Suprapubic skin (tissue), 4 donors: ENCODE measurements around the gene UNC5CL. TPM values are rescaled to one million over a fixed set of nuclear protein-coding genes. Genes with fewer than 3 reads are reported as not detected.

Experiments
- DNase-seq, 2 donors: peaks; one replicate each; pipeline ENCODE4 v3.0.0-alpha.2; 2019; ENCODE audit warnings: low spot score in 2 of 2
- H3K27ac ChIP-seq: fragments of 200-600 bp; sonication (generic); one replicate; pipeline ENCODE4 v1.5.1; 2019
- H3K27me3 ChIP-seq: fragments of 200-600 bp; sonication (generic); one replicate; pipeline ENCODE4 v1.5.1; 2019
- H3K36me3 ChIP-seq: fragments of 200-600 bp; sonication (generic); one replicate; pipeline ENCODE4 v1.5.1; 2019
- H3K4me1 ChIP-seq: fragments of 200-600 bp; sonication (generic); one replicate; pipeline ENCODE4 v1.5.1; 2019
- H3K4me3 ChIP-seq: fragments of 200-600 bp; sonication (generic); one replicate; pipeline ENCODE4 v1.5.1; 2019; ENCODE audit warnings: mild to moderate bottlenecking
- H3K9me3 ChIP-seq: fragments of 200-600 bp; sonication (generic); one replicate; pipeline ENCODE4 v1.5.1; 2019
- EP300 ChIP-seq: sonication (generic); formaldehyde crosslinking; IDR thresholded peaks from one replicate; pipeline ENCODE4 v1.6.1; 2017; ENCODE audit warnings: antibody characterized with exemption
- POLR2A ChIP-seq, 2 donors: fragments of 450-650 bp; IDR thresholded peaks; one replicate each; pipeline ENCODE4 v1.6.1; 2017; ENCODE audit warnings: antibody characterized with exemption in 2 of 2, mild to moderate bottlenecking in 2 of 2, moderate library complexity in 2 of 2
- POLR2AphosphoS5 ChIP-seq, 3 donors: sonication (generic); formaldehyde crosslinking; IDR thresholded peaks; one replicate each; pipeline ENCODE4 v1.6.1; 2017; ENCODE audit warnings: antibody characterized with exemption in 3 of 3
- WGBS: methylation state at CpG from one replicate; pipeline ENCODE4 v1.1.5; 2018; 5-methylcytosine and 5-hydroxymethylcytosine counted together
- total RNA-seq, 4 donors: library from RNA; depleted of rRNA; stranded (reverse); fragments of >200 nt; gene quantifications; one replicate each; pipeline ENCODE4 v1.1.0, GENCODE V29; 2016
- TF ChIP-seq, protein P1 (sequence below), 2 donors: fragments of 200-600 bp in 1 of 2; fragments of 450-650 bp in 1 of 2; sonication (generic) in 1 of 2; IDR thresholded peaks; one replicate each; pipeline ENCODE4 v1.5.1; 2016 to 2019; ENCODE audit warnings: antibody characterized with exemption in 2 of 2, mild to moderate bottlenecking in 1 of 2, moderate library complexity in 1 of 2

UNC5CL gene
- total RNA-seq, 4 donors from 2014 or later, result 0.19 to 6.9 (median 1.4) TPM

DNA sequence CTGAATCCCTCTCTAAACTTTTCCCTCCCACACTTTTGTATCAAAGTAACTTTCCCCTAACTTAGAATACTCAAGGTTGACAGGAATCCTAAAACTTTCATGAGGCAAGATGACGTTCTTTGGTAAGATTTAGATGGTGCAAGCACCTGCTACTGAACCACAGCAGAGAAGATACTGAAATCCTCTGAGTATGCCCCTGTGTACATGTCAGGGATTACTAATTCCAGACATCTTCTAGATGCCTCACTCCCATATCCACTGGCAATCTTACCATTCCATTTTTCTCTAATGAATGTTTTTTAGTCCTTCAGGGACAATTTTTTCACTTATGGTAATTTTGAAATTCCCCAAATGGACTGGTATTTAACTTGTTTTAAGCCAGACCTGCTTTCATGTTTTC, 23.0 kb upstream of the UNC5CL start:
- H3K4me1 ChIP-seq, result peaks cover 5% of the 10 kb centered on the region
- 88% methylated on average over 1 of the region's 1 CpG for WGBS

GRCh38 chr6:41061196-41061726, 22.2 kb upstream of the UNC5CL start:
- 81% methylated on average over 13 of the region's 13 CpGs for WGBS

More for the DNA sequence above, 23.0 kb upstream of the UNC5CL start:
- Histone ChIP-seq H3K27ac (no peak overlapping the region), H3K4me3 (no peak overlapping the region), H3K36me3 (peaks cover 25% of the 10 kb centered on the region), H3K9me3 (no peaks in the 10 kb centered on the region), H3K27me3 (no peaks in the 10 kb centered on the region)
- TF ChIP-seq, protein P1, sequence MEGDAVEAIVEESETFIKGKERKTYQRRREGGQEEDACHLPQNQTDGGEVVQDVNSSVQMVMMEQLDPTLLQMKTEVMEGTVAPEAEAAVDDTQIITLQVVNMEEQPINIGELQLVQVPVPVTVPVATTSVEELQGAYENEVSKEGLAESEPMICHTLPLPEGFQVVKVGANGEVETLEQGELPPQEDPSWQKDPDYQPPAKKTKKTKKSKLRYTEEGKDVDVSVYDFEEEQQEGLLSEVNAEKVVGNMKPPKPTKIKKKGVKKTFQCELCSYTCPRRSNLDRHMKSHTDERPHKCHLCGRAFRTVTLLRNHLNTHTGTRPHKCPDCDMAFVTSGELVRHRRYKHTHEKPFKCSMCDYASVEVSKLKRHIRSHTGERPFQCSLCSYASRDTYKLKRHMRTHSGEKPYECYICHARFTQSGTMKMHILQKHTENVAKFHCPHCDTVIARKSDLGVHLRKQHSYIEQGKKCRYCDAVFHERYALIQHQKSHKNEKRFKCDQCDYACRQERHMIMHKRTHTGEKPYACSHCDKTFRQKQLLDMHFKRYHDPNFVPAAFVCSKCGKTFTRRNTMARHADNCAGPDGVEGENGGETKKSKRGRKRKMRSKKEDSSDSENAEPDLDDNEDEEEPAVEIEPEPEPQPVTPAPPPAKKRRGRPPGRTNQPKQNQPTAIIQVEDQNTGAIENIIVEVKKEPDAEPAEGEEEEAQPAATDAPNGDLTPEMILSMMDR (IDR thresholded peaks at IDR 0.05), result no peak
- TF ChIP-seq POLR2A (IDR thresholded peaks at IDR 0.05) (no peak), POLR2AphosphoS5 (IDR thresholded peaks at IDR 0.05) (no peak), EP300 (no peak)
- no peak for DNase-seq

DNA sequence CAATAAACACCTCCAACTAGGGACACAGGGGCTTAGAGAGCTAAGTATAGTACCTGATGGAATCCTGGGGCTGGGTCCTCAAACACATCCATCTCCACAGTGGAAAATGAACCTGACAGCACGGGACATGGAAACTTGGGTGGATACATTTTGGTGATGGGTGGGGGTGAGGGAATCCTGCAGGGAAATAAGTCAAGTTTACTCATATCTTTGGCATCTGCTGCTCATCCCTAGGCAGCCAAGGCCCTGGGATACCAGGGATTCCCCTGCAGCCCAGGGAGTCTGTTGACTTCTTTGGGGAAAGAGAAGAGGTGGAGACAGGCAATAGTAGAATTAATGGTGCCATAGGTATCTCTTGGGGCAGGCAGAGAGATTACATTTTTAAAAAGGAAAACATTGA, 20.5 kb upstream of the UNC5CL start:
- peaks cover 5% of the 10 kb centered on the region for H3K4me1 ChIP-seq
- no peak for DNase-seq
- H3K27ac ChIP-seq, result no peak overlapping the region
- H3K4me3 ChIP-seq, result no peak overlapping the region
- no peaks in the 10 kb centered on the region for H3K27me3 ChIP-seq
- peaks cover 14% of the 10 kb centered on the region for H3K36me3 ChIP-seq
- 50% methylated on average over 1 of the region's 1 CpG for WGBS
- TF ChIP-seq POLR2A (IDR thresholded peaks at IDR 0.05) (no peak), EP300 (no peak), POLR2AphosphoS5 (IDR thresholded peaks at IDR 0.05) (no peak)
- TF ChIP-seq, protein P1 (IDR thresholded peaks at IDR 0.05), result no peak
- no peaks in the 10 kb centered on the region for H3K9me3 ChIP-seq

More at GRCh38 chr6:41061196-41061726, 22.2 kb upstream of the UNC5CL start:
- Histone ChIP-seq H3K36me3 (peaks cover 25% of the 10 kb centered on the region), H3K4me1 (peaks cover 5% of the 10 kb centered on the region), H3K27ac (no peak overlapping the region), H3K27me3 (no peaks in the 10 kb centered on the region), H3K4me3 (no peak overlapping the region), H3K9me3 (no peaks in the 10 kb centered on the region)
- no peak for TF ChIP-seq POLR2AphosphoS5 (IDR thresholded peaks at IDR 0.05)
- DNase-seq, result no peak

- H3K4me1 ChIP-seq, result peaks cover 5% of the 10 kb centered on the region
- peaks cover 6% of the 10 kb centered on the region for H3K36me3 ChIP-seq
- H3K9me3 ChIP-seq, result no peaks in the 10 kb centered on the region
- TF ChIP-seq, protein P1 (IDR thresholded peaks at IDR 0.05), result no peak
- no peak for TF ChIP-seq POLR2AphosphoS5 (IDR thresholded peaks at IDR 0.05)
- no peak for TF ChIP-seq EP300
- TF ChIP-seq POLR2A (IDR thresholded peaks at IDR 0.05), result no peak
- no peak overlapping the region for H3K4me3 ChIP-seq
- H3K27me3 ChIP-seq, result no peaks in the 10 kb centered on the region
- no peak for DNase-seq
- WGBS, result 84% methylated on average over 2 of the region's 2 CpGs
- no peak overlapping the region for H3K27ac ChIP-seq
These were observed 19.8 kb upstream of the UNC5CL start for GRCh38 chr6:41058783-41059181.

DNA sequence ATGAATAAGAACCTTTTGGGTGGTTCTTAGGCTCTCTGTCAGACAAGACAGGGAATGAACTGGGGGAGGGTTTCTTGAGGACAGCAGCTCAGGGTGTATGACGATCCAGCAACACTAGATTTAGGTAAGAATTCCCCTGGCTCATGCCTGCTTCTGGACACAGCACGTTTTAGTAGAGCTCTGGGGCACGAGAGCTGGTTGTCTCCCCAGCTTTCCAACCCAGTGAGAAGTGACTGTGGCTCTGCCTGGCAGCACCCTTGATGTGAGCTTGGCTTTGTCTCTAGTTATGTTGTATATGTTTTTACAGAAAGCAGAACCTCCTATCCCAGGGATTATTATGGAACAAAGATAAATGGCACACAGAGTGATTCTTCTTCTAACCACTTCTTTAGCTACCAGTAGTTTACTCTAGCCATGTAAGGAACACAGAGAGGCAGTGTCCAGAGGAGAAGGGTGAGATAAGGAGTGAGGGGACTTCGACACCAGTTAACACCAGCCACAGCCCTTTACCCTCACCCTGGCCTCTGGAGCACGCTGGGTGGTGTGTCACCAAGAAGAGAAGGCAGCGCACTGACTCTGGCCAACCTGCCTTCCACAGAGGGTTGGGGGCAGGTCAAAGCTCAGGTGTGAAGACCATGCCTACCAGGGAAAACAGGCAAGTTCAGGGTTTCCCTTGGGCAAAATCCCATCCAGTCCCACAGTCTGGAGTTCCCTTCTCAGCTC, 17.9 kb upstream of the UNC5CL start:
- WGBS, result 84% methylated on average over 6 of the region's 6 CpGs
- H3K9me3 ChIP-seq, result no peaks in the 10 kb centered on the region
- H3K4me3 ChIP-seq, result no peak overlapping the region
- H3K36me3 ChIP-seq, result peaks cover 5% of the 10 kb centered on the region
- TF ChIP-seq POLR2A (IDR thresholded peaks at IDR 0.05), result no peak
- no peak for TF ChIP-seq EP300
- TF ChIP-seq, protein P1 (IDR thresholded peaks at IDR 0.05), result no peak
- no peak for TF ChIP-seq POLR2AphosphoS5 (IDR thresholded peaks at IDR 0.05)
- no peak overlapping the region for H3K27ac ChIP-seq
- peaks cover 5% of the 10 kb centered on the region for H3K4me1 ChIP-seq
- DNase-seq, result no peak
- H3K27me3 ChIP-seq, result no peaks in the 10 kb centered on the region
